SK-N-SH treated with all-trans-retinoic acid at 6 μM for 48 hours (cell line): ENCODE measurements around the gene ANKRD40CL.

Experiments used
- ESRRG ChIP-seq: fragments of 250-450 bp; sonication (Bioruptor Pico); IDR thresholded peaks from 2 replicates; pipeline ENCODE4 v1.6.1; 2021; ENCODE audit warnings: mild to moderate bottlenecking
- GLIS3 ChIP-seq: fragments of 250-450 bp; sonication (Bioruptor Pico); IDR thresholded peaks from 2 replicates; pipeline ENCODE4 v1.5.0; 2020; ENCODE audit warnings: mild to moderate bottlenecking, moderate library complexity
- PATZ1 ChIP-seq: fragments of 250-450 bp; sonication (Bioruptor Pico); IDR thresholded peaks from 2 replicates; pipeline ENCODE4 v1.8.0; 2020; ENCODE audit warnings: mild to moderate bottlenecking, moderate library complexity, borderline replicate concordance
- RARB ChIP-seq: fragments of 250-450 bp; sonication (Bioruptor Pico); IDR thresholded peaks from 2 replicates; pipeline ENCODE4 v1.8.0; 2021; ENCODE audit warnings: mild to moderate bottlenecking, moderate library complexity
- ZFP3 ChIP-seq: fragments of 250-450 bp; sonication (Bioruptor Pico); IDR thresholded peaks from 2 replicates; pipeline ENCODE4 v1.5.0; 2020; ENCODE audit warnings: mild to moderate bottlenecking, moderate library complexity

- TF ChIP-seq PATZ1 (CRISPR knock-in tag): no peak
- TF ChIP-seq ESRRG: no peak
- TF ChIP-seq GLIS3 (CRISPR knock-in tag): no peak
- no peak for TF ChIP-seq RARB (CRISPR knock-in tag)
- TF ChIP-seq ZFP3 (CRISPR knock-in tag): no peak
Observed at GRCh38 chr17:50797135-50797810, 30.0 kb upstream of the ANKRD40CL start.
